NT2/D1 (cell line): ENCODE results near the gene EPB41L2.

Experiments
- DNase-seq: peaks from one replicate; pipeline ENCODE4 v3.0.0-alpha.2; 2011; ENCODE audit warnings: low read depth, low spot score
- H3K27me3 ChIP-seq: 2 replicates; pipeline ENCODE4 v1.6.0; 2011; ENCODE audit warnings: mild to moderate bottlenecking; ENCODE audit not compliant: insufficient read length, insufficient read depth
- H3K36me3 ChIP-seq: 2 replicates; pipeline ENCODE4 v1.6.1; 2011; ENCODE audit warnings: mild to moderate bottlenecking, low read length, mixed read lengths; ENCODE audit not compliant: insufficient read depth, insufficient read length
- H3K4me1 ChIP-seq: 2 replicates; pipeline ENCODE4 v1.5.1; 2011; ENCODE audit not compliant: insufficient read depth, insufficient read length
- H3K4me3 ChIP-seq: 2 replicates; pipeline ENCODE4 v1.5.1; 2011; ENCODE audit warnings: low read depth; ENCODE audit not compliant: insufficient read length
- H3K9ac ChIP-seq: 2 replicates; pipeline ENCODE4 v1.6.0; 2011; ENCODE audit warnings: low read depth; ENCODE audit not compliant: insufficient read length
- H3K9me3 ChIP-seq: 2 replicates; pipeline ENCODE4 v1.5.1; 2011; ENCODE audit warnings: mild to moderate bottlenecking, low read length; ENCODE audit not compliant: insufficient read depth
- SUZ12 ChIP-seq: IDR thresholded peaks from 2 replicates; pipeline ENCODE4 v1.6.1; 2011; ENCODE audit not compliant: insufficient read length, insufficient read depth; ENCODE audit errors: extremely low read depth
- YY1 ChIP-seq: IDR thresholded peaks from 2 replicates; pipeline ENCODE4 v1.6.1; 2011; ENCODE audit not compliant: insufficient read length, insufficient read depth
- ZNF274 ChIP-seq: IDR thresholded peaks from 2 replicates; pipeline ENCODE4 v1.6.1; 2011; ENCODE audit warnings: mild to moderate bottlenecking, low read depth, low read length

Gene EPB41L2

DNA sequence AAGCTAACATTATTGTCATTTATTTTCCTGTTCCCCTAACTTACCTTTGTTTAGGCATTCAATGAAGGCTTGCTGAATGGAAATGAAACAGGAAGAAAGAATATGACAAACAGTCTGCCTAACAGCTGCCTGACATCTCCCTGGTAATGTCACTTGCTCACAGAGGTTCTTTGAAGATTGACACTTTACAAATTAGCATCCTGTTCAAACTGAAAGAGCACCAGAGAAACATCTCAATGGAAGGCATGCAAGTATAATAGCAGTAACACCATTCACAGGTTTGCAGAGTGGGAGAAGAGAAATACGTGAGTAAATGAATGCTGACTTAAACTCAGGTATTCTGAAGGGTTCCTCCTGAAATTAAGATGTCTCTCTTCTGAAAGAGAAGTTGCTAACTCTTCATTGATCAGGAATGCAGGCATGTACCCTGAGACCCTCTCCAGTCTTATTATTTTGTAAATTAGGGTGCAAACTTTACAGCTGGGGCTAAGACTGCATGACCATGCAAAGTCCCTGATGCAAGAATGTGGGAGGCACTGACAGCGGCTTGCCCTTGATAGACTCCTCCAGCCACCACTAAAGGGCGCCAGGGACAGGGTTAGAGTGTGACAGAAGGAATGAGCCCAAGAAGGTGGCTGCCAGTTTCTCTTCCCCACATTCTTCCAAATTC is 237.1 kb downstream of the EPB41L2 start:
- Histone ChIP-seq H3K4me1 (no peaks in the 10 kb centered on the region), H3K27me3 (no peaks in the 10 kb centered on the region), H3K36me3 (no peaks in the 10 kb centered on the region), H3K4me3 (no peak overlapping the region), H3K9me3 (no peaks in the 10 kb centered on the region), H3K9ac (no peak overlapping the region)
- TF ChIP-seq YY1: no peak
- TF ChIP-seq ZNF274: no peak
- TF ChIP-seq SUZ12: no peak
- DNase-seq: peak; percentile 62

DNA sequence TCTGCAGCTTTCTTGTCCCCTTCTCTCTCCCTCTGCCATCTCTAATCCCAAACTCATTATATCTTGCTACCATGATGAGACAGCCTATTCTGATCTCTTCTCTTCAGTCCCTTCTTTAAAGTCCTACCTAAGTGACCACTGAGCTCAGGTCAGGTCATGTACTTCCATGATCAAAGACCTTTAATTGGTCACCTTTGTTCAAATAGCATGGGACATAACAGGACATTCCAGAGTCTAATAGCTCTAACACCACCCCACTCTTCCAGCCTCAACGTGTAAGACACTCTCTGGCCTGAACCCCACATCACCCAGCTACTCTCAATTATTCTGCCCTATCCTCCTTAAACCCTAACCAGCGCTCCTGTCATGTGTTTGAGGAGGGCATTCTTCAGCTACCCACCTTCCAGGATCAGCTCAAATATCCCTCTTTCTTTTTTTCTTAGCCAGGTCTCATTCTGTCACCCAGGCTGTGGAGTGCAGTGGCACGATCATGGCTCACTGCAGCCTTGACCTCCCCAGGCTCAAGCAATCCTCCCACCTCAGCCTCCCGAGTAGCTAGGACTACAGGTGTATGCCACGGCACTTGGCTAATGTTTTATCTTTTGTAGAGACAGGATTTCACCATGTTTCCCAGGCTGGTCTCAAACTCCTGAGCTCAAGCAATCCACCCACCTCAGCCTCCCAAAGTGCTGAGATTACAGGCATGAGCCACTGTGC is 237.9 kb downstream of the EPB41L2 start:
- H3K9ac ChIP-seq: no peak overlapping the region
- TF ChIP-seq SUZ12 (no peak), ZNF274 (no peak), YY1 (no peak)
- H3K4me1 ChIP-seq: no peaks in the 10 kb centered on the region
- no peaks in the 10 kb centered on the region for H3K27me3 ChIP-seq
- no peaks in the 10 kb centered on the region for H3K9me3 ChIP-seq
- no peak for DNase-seq
- H3K36me3 ChIP-seq: no peaks in the 10 kb centered on the region
- H3K4me3 ChIP-seq: no peak overlapping the region

DNA sequence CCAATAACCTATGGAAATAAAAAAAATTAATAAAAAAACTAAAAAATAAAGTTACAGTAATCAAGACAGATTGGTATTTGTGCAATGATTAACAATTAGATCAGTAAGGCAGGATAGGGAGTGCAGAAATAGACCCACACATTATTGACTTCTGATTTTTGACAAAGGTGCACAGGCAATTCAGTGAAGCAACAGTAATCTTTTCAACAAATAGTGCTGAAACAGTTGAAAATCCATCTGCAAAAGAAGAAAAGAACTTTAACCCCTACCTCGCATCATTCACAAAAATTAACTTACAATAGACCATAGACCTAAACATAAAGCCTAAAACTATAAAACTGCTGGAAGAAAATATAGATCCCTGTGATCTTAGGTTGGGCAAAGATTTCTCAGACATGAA is 240.3 kb downstream of the EPB41L2 start:
- Histone ChIP-seq H3K9me3 (no peaks in the 10 kb centered on the region), H3K4me1 (no peaks in the 10 kb centered on the region), H3K27me3 (no peaks in the 10 kb centered on the region), H3K36me3 (no peaks in the 10 kb centered on the region), H3K4me3 (no peak overlapping the region), H3K9ac (no peak overlapping the region)
- DNase-seq: no peak
- no peak for TF ChIP-seq YY1
- TF ChIP-seq SUZ12: no peak
- no peak for TF ChIP-seq ZNF274

DNA sequence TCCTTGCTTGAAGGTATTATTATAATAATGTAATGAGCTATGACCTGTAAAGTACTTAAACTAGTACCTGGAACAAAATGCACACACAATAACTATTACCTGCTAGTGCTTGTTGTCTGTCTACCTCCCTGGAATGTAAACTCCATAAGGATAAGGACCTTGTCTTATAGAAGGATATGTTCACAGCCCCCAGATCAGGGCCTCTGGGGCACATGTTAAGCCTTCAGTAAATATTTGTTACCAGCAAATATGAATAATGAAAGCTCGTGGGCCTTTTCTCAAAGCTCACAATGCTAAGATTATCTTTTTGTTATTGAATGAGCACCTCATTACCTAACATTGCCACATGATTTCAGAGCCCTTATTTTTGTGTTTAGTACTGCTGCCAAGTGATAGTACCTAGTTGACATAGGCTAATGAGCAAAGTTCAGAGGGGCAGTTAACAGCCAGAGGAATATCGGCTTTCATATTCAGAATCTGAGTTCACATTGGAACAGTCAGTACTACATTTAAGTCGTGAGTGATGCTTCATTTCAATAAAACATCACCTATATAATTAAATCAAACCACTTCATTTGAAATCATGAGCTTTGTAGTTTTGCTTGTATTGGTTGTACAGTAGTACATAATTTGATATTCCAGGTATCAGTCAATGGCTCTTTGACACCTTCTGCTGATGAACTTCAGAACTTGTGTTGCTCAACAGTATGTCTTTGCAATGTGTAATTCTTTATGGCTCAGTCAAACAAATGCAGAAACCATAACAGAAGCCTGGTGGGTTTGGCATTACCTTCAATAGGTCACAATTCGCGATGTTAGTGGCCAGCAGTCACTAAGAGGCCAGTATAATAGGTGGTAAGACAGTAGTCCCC is 247.6 kb downstream of the EPB41L2 start:
- TF ChIP-seq YY1 (no peak), SUZ12 (no peak), ZNF274 (no peak)
- no peaks in the 10 kb centered on the region for H3K27me3 ChIP-seq

DNA sequence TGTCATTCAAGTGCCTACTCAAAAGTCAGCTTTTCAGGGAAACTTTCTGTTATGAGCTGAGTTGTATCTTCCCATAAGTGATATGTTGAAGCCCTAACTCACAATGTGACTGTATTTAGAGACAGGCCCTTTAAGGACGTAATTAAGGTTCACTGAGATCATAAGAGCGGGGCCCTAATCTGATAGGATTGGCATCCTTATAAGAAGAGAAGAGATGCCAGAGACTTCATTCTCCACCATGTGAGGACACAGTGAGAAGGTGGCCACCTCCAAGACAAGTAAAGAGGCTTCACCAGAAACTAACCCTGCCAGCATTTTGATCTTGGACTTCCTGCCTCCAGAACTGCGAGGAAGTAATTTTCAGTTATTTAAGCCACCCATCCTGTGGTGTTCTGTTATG is 248.5 kb downstream of the EPB41L2 start:
- no peak overlapping the region for H3K9ac ChIP-seq
- H3K4me1 ChIP-seq: no peaks in the 10 kb centered on the region
- H3K4me3 ChIP-seq: no peak overlapping the region
- no peaks in the 10 kb centered on the region for H3K36me3 ChIP-seq
- no peak for DNase-seq
- H3K9me3 ChIP-seq: no peaks in the 10 kb centered on the region
- no peaks in the 10 kb centered on the region for H3K27me3 ChIP-seq
- TF ChIP-seq YY1 (no peak), ZNF274 (no peak), SUZ12 (no peak)

More for the DNA sequence above, 247.6 kb downstream of the EPB41L2 start:
- Histone ChIP-seq H3K36me3 (no peaks in the 10 kb centered on the region), H3K4me3 (no peak overlapping the region), H3K4me1 (no peaks in the 10 kb centered on the region), H3K9ac (no peak overlapping the region), H3K9me3 (no peaks in the 10 kb centered on the region)
- no peak for DNase-seq

DNA sequence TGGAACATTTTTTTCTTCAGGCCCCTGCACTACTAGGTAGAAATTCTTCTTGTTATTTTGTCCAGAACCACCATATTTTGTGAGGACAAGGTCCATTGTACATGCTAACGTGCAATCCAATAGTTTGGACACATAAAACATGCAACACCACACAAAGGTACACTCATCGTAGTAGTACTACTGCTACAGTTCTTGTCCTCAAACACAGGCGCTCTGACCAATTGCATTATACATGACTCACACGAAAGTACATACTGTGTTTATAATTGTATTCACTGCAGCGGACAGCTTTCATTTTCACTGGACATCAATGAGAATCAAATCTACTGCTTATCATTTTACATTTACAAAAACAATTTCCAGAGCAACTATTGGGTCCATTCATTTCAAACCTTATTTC is 251.1 kb downstream of the EPB41L2 start:
- no peak for TF ChIP-seq YY1
- H3K9ac ChIP-seq: no peak overlapping the region
- H3K4me3 ChIP-seq: no peak overlapping the region
- no peak for DNase-seq
- H3K9me3 ChIP-seq: no peaks in the 10 kb centered on the region
- no peaks in the 10 kb centered on the region for H3K36me3 ChIP-seq
- H3K27me3 ChIP-seq: no peaks in the 10 kb centered on the region
- no peaks in the 10 kb centered on the region for H3K4me1 ChIP-seq
